PC-3 (cell line): ENCODE measurements around the gene SLC7A4. TPM values are rescaled to one million over a fixed set of nuclear protein-coding genes. Genes with fewer than 3 reads are reported as not detected.

Experiments
- ATAC-seq: fragments of 200-7000 bp; cut with Tn5 transposase; 2 replicates; pipeline ENCODE4 v1.9.1; 2020; ENCODE audit warnings: mild to moderate bottlenecking, moderate library complexity
- BruUV-seq: library from RNA; stranded (reverse); fragments of 400-500 nt; replicated peaks from 2 replicates; lab custom pipeline; 2021; lab: Mats Ljungman, UMichigan
- CTCF ChIA-PET: fragments of 300-600 bp; sonication (Branson Sonifier 250); formaldehyde crosslinking; loops from one replicate; lab custom pipeline; 2022; ENCODE audit warnings: antibody characterized with exemption; lab: Charles Lee
- POLR2A ChIA-PET: fragments of 300-600 bp; sonication (Branson Sonifier 250); formaldehyde crosslinking; loops from one replicate; lab custom pipeline; 2022; ENCODE audit warnings: antibody characterized with exemption; ENCODE audit not compliant: unreplicated experiment; lab: Charles Lee
- DNase-seq: peaks from one replicate; pipeline ENCODE4 v3.0.0-alpha.2; 2015
- H2AFZ ChIP-seq: fragments of 300-600 bp; sonication (generic); 2 replicates; pipeline ENCODE4 v1.6.0; 2016; ENCODE audit warnings: antibody characterized with exemption, low read length
- H3F3A ChIP-seq: fragments of 300-600 bp; sonication (generic); one replicate; pipeline ENCODE4 v1.6.0; 2017; ENCODE audit warnings: antibody characterized with exemption, low read length, control low read depth, mild to moderate bottlenecking; ENCODE audit not compliant: unreplicated experiment
- H3K27ac ChIP-seq: fragments of 300-600 bp; sonication (generic); 2 replicates; pipeline ENCODE4 v1.5.1; 2016; ENCODE audit warnings: mild to moderate bottlenecking, low read length
- H3K27me3 ChIP-seq: fragments of 300-600 bp; sonication (generic); 2 replicates; pipeline ENCODE4 v1.6.1; 2016; ENCODE audit warnings: low read length, mixed read lengths
- H3K36me3 ChIP-seq: fragments of 300-600 bp; sonication (generic); 2 replicates; pipeline ENCODE4 v1.6.1; 2016; ENCODE audit warnings: low read depth, mixed run types, low read length, mixed read lengths
- H3K4me1 ChIP-seq: fragments of 300-600 bp; sonication (generic); 2 replicates; pipeline ENCODE4 v1.5.1; 2016; ENCODE audit warnings: low read length; ENCODE audit not compliant: insufficient read depth
- H3K4me2 ChIP-seq: fragments of 300-600 bp; sonication (generic); 2 replicates; pipeline ENCODE4 v1.6.0; 2016; ENCODE audit warnings: low read length
- H3K4me3 ChIP-seq: fragments of 300-600 bp; sonication (generic); 2 replicates; pipeline ENCODE4 v1.5.1; 2016; ENCODE audit warnings: mild to moderate bottlenecking, low read length, mixed read lengths
- H3K79me2 ChIP-seq: fragments of 300-600 bp; sonication (generic); 2 replicates; pipeline ENCODE4 v1.6.1; 2017; ENCODE audit warnings: low read length, mixed read lengths
- H3K9ac ChIP-seq: fragments of 300-600 bp; sonication (generic); 2 replicates; pipeline ENCODE4 v1.6.0; 2016; ENCODE audit warnings: mild to moderate bottlenecking, low read length
- H3K9me2 ChIP-seq: fragments of 300-600 bp; sonication (generic); replicated peaks from 2 replicates; pipeline ENCODE4 v1.6.1; 2016; ENCODE audit warnings: mixed run types, low read length, mixed read lengths
- H3K9me3 ChIP-seq: fragments of 300-600 bp; sonication (generic); 2 replicates; pipeline ENCODE4 v1.6.1; 2016; ENCODE audit warnings: low read length, mixed read lengths
- H4K20me1 ChIP-seq: fragments of 300-600 bp; sonication (generic); 2 replicates; pipeline ENCODE4 v1.6.1; 2016; ENCODE audit warnings: low read length, mixed read lengths
- CTCF ChIP-seq: fragments of 300-600 bp; sonication (generic); conservative IDR thresholded peaks from 2 replicates; pipeline ENCODE4 v1.5.1; 2017; ENCODE audit warnings: antibody characterized with exemption, low read depth, mild to moderate bottlenecking, low read length
- EZH2 ChIP-seq: fragments of 300-600 bp; sonication (generic); IDR thresholded peaks from one replicate; pipeline ENCODE4 v1.6.1; 2017; ENCODE audit warnings: antibody characterized with exemption, mild to moderate bottlenecking, low read length; ENCODE audit not compliant: unreplicated experiment
- EZH2phosphoT487 ChIP-seq: fragments of 300-600 bp; sonication (generic); IDR thresholded peaks from 2 replicates; pipeline ENCODE4 v1.6.1; 2018; ENCODE audit warnings: mild to moderate bottlenecking, antibody characterized with exemption, low read length, borderline replicate concordance
- intact Hi-C: fragments of 100-400 bp; cut with micrococcal nuclease; formaldehyde crosslinking; loops from 2 replicates; pipeline ENCODE4 v1.9.0; 2023
- total RNA-seq: library from RNA; depleted of rRNA; stranded (reverse); fragments of >200 nt; gene quantifications from 2 replicates; pipeline ENCODE4 v1.2.3, GENCODE V29; 2014

Gene SLC7A4
- total RNA-seq, 1 experiment from 2014 or later: not detected

- H3K4me2 ChIP-seq: no peak overlapping the region
- no peaks in the 10 kb centered on the region for H3K79me2 ChIP-seq
- H4K20me1 ChIP-seq: no peaks in the 10 kb centered on the region
- no peaks in the 10 kb centered on the region for H3K36me3 ChIP-seq
- no peak overlapping the region for H2AFZ ChIP-seq
- peaks cover 19% of the 10 kb centered on the region for H3K4me1 ChIP-seq
- ATAC-seq: no peak
- POLR2A ChIA-PET: no interaction called here
- CTCF ChIA-PET: no interaction called here
- no peaks in the 10 kb centered on the region for H3K9me2 ChIP-seq
- no peak overlapping the region for H3K4me3 ChIP-seq
- H3K27ac ChIP-seq: no peak overlapping the region
- H3K9ac ChIP-seq: no peak overlapping the region
- no peak for DNase-seq
- no peaks in the 10 kb centered on the region for H3K9me3 ChIP-seq
- no TSS peak for BruUV-seq
- no peaks in the 10 kb centered on the region for H3K27me3 ChIP-seq
- TF ChIP-seq EZH2: no peak
- no peak for TF ChIP-seq CTCF
- no peak for TF ChIP-seq EZH2phosphoT487
- H3F3A ChIP-seq: no peaks in the 10 kb centered on the region
- intact Hi-C loops: no loop called here
These were observed 14.8 kb upstream of the SLC7A4 start for GRCh38 chr22:21047035-21047661.

- Histone ChIP-seq H4K20me1 (no peaks in the 10 kb centered on the region), H3K9me3 (no peaks in the 10 kb centered on the region), H3F3A (no peaks in the 10 kb centered on the region), H3K4me3 (peak within 1 kb of the TSS; percentile 60), H3K79me2 (no peaks in the 10 kb centered on the region), H3K9ac (no peak within 1 kb of the TSS), H3K4me1 (peaks cover 19% of the 10 kb centered on the region), H3K4me2 (peak within 1 kb of the TSS; percentile 87), H2AFZ (peak within 1 kb of the TSS; percentile 84), H3K9me2 (no peaks in the 10 kb centered on the region), H3K27ac (no peak within 1 kb of the TSS), H3K27me3 (no peaks in the 10 kb centered on the region), H3K36me3 (no peaks in the 10 kb centered on the region)
- ATAC-seq (peak; percentile 94), DNase-seq (peak; percentile 79)
- POLR2A ChIA-PET: no interaction called here
- no TSS peak for BruUV-seq
- no peak for TF ChIP-seq EZH2phosphoT487
- no peak for TF ChIP-seq CTCF
- no peak for TF ChIP-seq EZH2
- CTCF ChIA-PET: no interaction called here
- intact Hi-C loops: no loop called here
These were observed 13.4 kb upstream of the SLC7A4 start, which contains the start of gene LRRC74B for GRCh38 chr22:21045585-21046294. TSS of gene LRRC74B (plus strand) at chr22:21045946. CDS start at chr22:21045987, 41 bp downstream.
